Posterior cingulate gyrus (tissue), 11 donors: ENCODE measurements around the gene EML1.

Experiments used
- DNase-seq, 10 donors: peaks; one replicate each; pipeline versions ENCODE4 v3.0.0 to v3.0.0-alpha.2; 2020 to 2021; ENCODE audit warnings: mixed read lengths in 3 of 10
- intact Hi-C: fragments of 100-400 bp; cut with DNase I; formaldehyde crosslinking; loops from one replicate; pipeline ENCODE4 v1.15.1; 2023

Gene EML1, protein sequence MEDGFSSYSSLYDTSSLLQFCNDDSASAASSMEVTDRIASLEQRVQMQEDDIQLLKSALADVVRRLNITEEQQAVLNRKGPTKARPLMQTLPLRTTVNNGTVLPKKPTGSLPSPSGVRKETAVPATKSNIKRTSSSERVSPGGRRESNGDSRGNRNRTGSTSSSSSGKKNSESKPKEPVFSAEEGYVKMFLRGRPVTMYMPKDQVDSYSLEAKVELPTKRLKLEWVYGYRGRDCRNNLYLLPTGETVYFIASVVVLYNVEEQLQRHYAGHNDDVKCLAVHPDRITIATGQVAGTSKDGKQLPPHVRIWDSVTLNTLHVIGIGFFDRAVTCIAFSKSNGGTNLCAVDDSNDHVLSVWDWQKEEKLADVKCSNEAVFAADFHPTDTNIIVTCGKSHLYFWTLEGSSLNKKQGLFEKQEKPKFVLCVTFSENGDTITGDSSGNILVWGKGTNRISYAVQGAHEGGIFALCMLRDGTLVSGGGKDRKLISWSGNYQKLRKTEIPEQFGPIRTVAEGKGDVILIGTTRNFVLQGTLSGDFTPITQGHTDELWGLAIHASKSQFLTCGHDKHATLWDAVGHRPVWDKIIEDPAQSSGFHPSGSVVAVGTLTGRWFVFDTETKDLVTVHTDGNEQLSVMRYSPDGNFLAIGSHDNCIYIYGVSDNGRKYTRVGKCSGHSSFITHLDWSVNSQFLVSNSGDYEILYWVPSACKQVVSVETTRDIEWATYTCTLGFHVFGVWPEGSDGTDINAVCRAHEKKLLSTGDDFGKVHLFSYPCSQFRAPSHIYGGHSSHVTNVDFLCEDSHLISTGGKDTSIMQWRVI

DNA sequence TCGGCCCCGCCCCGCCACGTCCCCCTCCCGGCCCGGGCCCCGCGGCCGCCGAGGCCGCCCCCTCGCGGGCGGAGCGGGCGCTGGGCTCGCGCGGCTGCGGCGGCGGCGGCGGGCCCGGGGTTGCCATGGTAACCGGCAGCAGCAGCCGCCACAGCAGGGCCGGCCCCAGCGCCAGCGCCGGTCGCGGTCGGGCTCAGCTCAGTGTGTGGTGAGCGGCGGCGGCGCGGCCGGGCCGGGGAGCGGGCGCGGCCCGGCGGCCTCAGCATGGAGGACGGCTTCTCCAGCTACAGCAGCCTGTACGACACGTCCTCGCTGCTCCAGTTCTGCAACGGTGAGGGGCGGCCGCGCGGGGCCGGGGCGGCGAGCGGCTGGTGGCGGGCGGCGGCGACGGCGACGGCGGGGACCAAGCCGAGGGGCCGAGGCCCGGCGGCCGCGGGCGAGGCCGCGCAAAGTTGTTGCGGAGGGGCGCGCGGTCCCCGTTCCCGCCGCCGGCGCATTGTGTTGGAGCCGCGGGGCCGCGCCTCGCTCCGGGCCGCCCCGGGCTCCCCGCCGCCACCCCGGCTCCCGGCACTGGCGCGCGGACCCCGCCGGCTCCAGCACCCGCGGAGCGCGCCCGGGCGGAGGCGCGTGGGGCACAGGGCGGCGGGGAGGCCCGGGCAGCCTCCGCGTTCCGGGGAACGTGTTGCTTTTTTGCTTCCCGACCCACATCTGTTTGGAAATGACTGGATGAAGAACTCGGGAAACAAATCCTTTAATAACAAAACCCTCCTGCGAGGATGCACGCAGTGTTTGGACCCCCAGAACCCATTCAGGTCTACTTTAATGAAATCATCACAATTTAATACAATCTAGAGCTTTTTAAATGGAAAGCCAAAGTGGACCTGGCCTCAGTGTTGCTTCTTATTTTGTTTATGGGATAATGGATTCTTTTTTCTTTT lies at the start of gene EML1:
Gene EML1 (plus strand): TSS at position 201 of the 938 bp plus-strand sequence. CDS start 64 bp downstream, at position 265.
- intact Hi-C loops = loop anchor here (2.0 to 5.0 kb wide), 3 partner anchors 56 to 111 kb away; no protein-coding TSS in a partner anchor
- DNase-seq = peak; percentile 72 to 98 (median 84)

DNA sequence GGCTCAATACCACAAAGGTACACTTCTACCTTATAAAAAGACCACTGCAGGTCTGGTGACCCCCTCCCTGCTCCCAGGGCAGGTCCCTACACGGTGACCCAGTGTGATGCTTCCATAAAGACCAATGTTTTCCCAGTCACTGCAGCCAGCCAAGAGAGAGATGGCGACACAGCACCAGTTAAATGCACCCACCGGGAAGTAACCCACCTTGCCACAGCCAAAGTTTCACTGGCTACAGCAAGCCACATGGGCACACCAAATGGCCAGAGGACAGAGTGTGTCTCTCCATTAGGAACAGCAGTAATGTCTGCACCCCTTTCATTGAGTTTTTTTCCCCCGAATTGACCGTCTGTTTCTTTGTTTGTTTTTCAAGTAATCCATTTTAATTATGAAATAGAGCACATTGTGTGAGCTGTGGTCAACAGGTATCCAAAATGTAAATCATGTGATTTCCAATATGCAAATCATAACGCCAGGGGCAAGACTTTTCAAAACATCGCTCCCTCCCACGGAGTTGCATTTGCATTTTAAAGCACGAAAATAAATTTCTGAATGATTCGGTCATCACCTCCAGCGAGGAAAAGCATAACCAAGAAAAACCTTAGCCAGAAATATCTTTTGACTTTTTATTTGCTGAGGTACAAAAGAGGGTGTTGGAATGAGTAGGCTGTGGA lies 48.9 kb upstream of the EML1 start:
- intact Hi-C loops = no loop called here

DNA sequence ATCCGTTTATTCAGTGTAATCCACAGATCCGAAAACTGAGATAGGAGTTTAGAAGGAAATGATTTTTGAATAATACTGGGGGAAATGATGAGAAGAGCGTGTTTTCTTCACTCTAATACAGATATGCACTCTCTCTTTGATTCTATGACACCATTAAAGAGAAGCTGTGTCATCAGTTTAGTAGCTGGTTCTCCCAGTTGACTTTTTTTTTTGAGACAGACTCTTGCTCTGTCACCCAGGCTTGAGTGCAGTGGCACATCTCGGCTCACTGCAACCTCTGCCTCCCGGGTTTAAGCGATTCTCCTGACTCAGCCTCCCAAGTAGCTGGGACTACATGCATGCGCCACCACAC lies 48.4 kb upstream of the EML1 start:
- intact Hi-C loops = no loop called here
- no peak for DNase-seq

More for the DNA sequence above, 48.9 kb upstream of the EML1 start:
- DNase-seq = peak in 1 of 10 donors; percentile 53

GRCh38 chr14:99745307-99745951 lies 47.8 kb upstream of the EML1 start:
- peak in 1 of 10 donors; percentile 39 for DNase-seq
- intact Hi-C loops = no loop called here

GRCh38 chr14:99747167-99747566 lies 46.0 kb upstream of the EML1 start:
- intact Hi-C loops = no loop called here
- DNase-seq = peak in 3 of 10 donors; percentile 49 to 63 (median 62)

DNA sequence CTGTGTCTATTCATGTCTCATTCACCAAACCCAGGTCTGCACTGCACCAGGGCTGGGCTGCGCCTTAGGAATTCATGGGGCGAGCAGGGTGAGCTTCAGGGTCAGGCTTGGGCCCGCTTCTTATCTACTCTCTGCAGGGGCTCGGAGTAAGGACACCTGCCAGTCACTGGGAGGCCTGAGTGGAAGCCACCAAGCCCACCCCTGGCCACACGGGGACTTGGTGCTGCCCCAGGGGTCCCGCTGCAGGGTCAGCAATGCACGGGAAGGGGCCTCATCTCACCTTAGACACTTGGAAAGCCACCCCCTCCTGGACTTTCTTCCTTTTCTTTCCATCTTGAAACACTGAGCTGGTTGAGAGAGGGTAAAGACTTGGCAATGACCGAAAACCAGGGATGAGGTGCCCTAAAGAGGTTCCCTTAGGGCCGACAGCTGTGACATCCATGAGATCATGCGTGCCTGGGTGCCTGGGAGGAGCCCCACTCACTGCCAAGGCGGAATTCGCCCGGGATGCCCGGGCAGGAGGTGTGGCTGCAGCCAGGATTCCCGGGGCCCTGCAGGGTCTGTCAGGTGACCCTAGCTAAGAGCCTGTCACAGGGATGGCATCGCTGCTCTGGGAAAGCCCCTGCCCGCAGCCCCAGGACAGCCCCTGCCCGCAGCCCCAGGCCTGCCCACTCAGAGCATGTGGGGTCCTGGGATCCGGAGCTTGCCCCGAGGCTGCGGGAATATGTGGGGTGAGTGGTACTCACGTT lies 45.5 kb upstream of the EML1 start:
- intact Hi-C loops = no loop called here
- DNase-seq = peak in 3 of 10 donors; percentile 45 to 70 (median 51)

DNA sequence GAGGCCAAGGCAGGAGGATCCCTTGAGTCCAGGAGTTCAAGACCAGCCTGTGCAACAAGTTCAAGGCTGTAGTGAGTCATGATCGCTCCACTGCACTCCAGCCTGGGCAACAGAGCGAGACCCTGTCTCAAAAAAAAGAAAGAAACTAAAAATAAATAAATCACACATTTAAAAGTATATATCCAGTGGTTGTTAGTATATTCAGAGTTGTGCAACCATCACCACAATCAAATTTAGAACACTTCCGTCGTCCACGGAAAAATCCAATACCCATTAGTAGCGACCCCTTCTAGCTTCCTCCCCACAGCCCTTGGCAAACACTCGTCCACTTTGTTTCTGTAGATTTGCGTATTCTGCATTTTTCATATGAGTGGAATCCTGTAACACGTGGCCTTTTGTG lies 44.7 kb upstream of the EML1 start:
- no peak for DNase-seq
- intact Hi-C loops = no loop called here

GRCh38 chr14:99749142-99749541 lies 44.1 kb upstream of the EML1 start:
- DNase-seq = peak in 2 of 10 donors; percentile 32 to 41
- intact Hi-C loops = no loop called here

DNA sequence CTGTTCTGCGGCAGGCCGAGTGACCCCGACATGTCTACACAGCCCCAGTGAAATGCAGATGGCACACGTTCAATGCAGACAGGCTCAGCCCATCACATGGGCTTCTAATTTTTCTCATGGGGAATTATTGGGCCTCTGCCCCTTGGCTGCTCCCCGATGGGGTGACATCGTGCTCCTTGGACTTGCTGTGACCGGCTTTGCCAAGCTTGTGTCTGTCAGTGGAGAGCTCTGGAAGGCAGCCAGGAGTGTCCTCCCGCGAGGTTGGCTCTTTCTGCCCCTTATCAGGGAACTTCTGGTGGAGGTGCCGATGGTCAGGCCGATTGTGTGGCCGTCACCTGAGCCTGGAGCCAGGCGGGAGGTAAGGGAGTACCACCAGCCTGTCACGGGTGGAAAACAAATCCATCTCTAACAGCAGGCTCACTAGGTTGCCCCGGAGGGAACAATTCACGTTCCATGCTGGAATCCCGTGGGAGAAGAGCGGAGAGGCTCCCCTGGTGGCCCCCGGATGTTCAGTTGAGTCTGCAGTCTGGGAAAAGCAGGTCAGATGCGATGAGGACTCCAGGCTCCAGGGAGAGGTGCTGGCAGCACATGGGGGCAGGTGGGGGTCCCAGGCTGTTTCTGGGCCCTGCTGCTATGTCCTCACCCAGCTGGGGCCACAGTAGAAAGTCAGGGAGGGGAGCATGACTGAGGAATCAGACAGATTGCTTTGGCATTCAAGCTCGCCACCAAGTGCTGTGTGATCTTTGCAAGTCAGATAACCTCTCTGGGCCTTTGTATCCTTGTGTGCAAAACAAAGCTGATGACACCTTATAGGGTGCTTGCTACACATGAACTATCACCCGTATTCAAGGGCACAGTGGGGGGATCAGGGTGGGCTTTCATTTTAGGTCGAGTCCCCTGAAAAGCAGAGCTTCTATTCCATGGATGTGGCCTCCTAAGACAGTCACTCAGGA lies 43.2 kb upstream of the EML1 start:
- peak in 3 of 10 donors; percentile 62 to 80 (median 72) for DNase-seq
- intact Hi-C loops = no loop called here

- DNase-seq = peak in 3 of 10 donors; percentile 33 to 70 (median 57)
- intact Hi-C loops = no loop called here
Measured at GRCh38 chr14:99750746-99751450, 42.3 kb upstream of the EML1 start.

GRCh38 chr14:99751539-99752485 lies 41.4 kb upstream of the EML1 start:
- peak in 3 of 10 donors; percentile 67 to 80 (median 76) for DNase-seq
- intact Hi-C loops = no loop called here

- intact Hi-C loops = no loop called here
Measured at GRCh38 chr14:99752486-99753121, 40.6 kb upstream of the EML1 start.

GRCh38 chr14:99753225-99754140 lies 39.7 kb upstream of the EML1 start:
- intact Hi-C loops = no loop called here

More at GRCh38 chr14:99752486-99753121, 40.6 kb upstream of the EML1 start:
- DNase-seq = peak in 3 of 10 donors; percentile 54 to 67 (median 55)

More at GRCh38 chr14:99753225-99754140, 39.7 kb upstream of the EML1 start:
- peak in 2 of 10 donors; percentile 43 to 55 for DNase-seq
